MG63 (cell line): ENCODE results near the gene PIR. TPM values are rescaled to one million over a fixed set of nuclear protein-coding genes. Genes with fewer than 3 reads are reported as not detected.

Source experiments
- DNase-seq: peaks from one replicate; pipeline ENCODE4 v3.0.0-alpha.2; 2020
- H3K27me3 ChIP-seq: fragments of 250-450 bp; sonication (Bioruptor Pico); 2 replicates; pipeline ENCODE4 v1.5.1; 2020; ENCODE audit warnings: mild to moderate bottlenecking, moderate library complexity
- H3K36me3 ChIP-seq: fragments of 250-450 bp; sonication (Bioruptor Pico); 2 replicates; pipeline ENCODE4 v1.5.1; 2020; ENCODE audit warnings: mild to moderate bottlenecking, moderate library complexity
- H3K4me3 ChIP-seq: fragments of 250-450 bp; sonication (Bioruptor Pico); 2 replicates; pipeline ENCODE4 v1.5.1; 2020; ENCODE audit warnings: mild to moderate bottlenecking, moderate library complexity
- H3K9me3 ChIP-seq: fragments of 250-450 bp; sonication (Bioruptor Pico); 2 replicates; pipeline ENCODE4 v1.5.1; 2020; ENCODE audit warnings: mild to moderate bottlenecking, moderate library complexity
- total RNA-seq: library from RNA; depleted of rRNA; stranded (reverse); fragments of >200 nt; shearing (Covaris generic); gene quantifications from 2 replicates; pipeline ENCODE4 v1.2.3, GENCODE V29; 2014; ENCODE audit warnings: low replicate concordance

Gene PIR
- total RNA-seq, 1 experiment from 2014 or later = 39.5 TPM

GRCh38 chrX:15404401-15405096 is 88.6 kb downstream of the PIR start:
- Histone ChIP-seq H3K4me3 (no peak overlapping the region), H3K9me3 (no peaks in the 10 kb centered on the region), H3K36me3 (no peaks in the 10 kb centered on the region), H3K27me3 (no peaks in the 10 kb centered on the region)
- DNase-seq = no peak

- no peak for DNase-seq
- Histone ChIP-seq H3K9me3 (no peaks in the 10 kb centered on the region), H3K36me3 (no peaks in the 10 kb centered on the region), H3K27me3 (no peaks in the 10 kb centered on the region), H3K4me3 (no peak overlapping the region)
These were observed 91.8 kb downstream of the PIR start for GRCh38 chrX:15401378-15401777.

- H3K9me3 ChIP-seq = no peaks in the 10 kb centered on the region
- DNase-seq = no peak
- H3K36me3 ChIP-seq = no peaks in the 10 kb centered on the region
- H3K4me3 ChIP-seq = no peak overlapping the region
- no peaks in the 10 kb centered on the region for H3K27me3 ChIP-seq
These were observed 93.2 kb downstream of the PIR start for GRCh38 chrX:15399962-15400391.

- no peaks in the 10 kb centered on the region for H3K9me3 ChIP-seq
- no peak for DNase-seq
- H3K27me3 ChIP-seq = no peaks in the 10 kb centered on the region
- H3K4me3 ChIP-seq = no peak overlapping the region
- no peaks in the 10 kb centered on the region for H3K36me3 ChIP-seq
These were observed 94.3 kb downstream of the PIR start for GRCh38 chrX:15398874-15399273.

- no peaks in the 10 kb centered on the region for H3K27me3 ChIP-seq
- DNase-seq = no peak
- no peaks in the 10 kb centered on the region for H3K9me3 ChIP-seq
- no peaks in the 10 kb centered on the region for H3K36me3 ChIP-seq
- no peak overlapping the region for H3K4me3 ChIP-seq
These were observed 97.3 kb downstream of the PIR start for GRCh38 chrX:15395789-15396188.

- Histone ChIP-seq H3K4me3 (no peak overlapping the region), H3K27me3 (no peaks in the 10 kb centered on the region), H3K36me3 (no peaks in the 10 kb centered on the region), H3K9me3 (no peaks in the 10 kb centered on the region)
- DNase-seq = no peak
These were observed 101.3 kb downstream of the PIR start for GRCh38 chrX:15391850-15392249.

- Histone ChIP-seq H3K4me3 (no peak within 1 kb of the TSS), H3K9me3 (no peaks in the 10 kb centered on the region), H3K36me3 (no peaks in the 10 kb centered on the region), H3K27me3 (no peaks in the 10 kb centered on the region)
- DNase-seq = no peak
These were observed 108.8 kb downstream of the PIR start, which contains the start of gene VEGFD for GRCh38 chrX:15384304-15384703. TSS of gene VEGFD (minus strand) at chrX:15384413. CDS start at chrX:15383946, 467 bp downstream.

GRCh38 chrX:15382813-15383212 is 110.3 kb downstream of the PIR start:
- no peak overlapping the region for H3K4me3 ChIP-seq
- DNase-seq = no peak

GRCh38 chrX:15376956-15377355 is 116.2 kb downstream of the PIR start:
- Histone ChIP-seq H3K36me3 (no peaks in the 10 kb centered on the region), H3K4me3 (no peak overlapping the region), H3K9me3 (no peaks in the 10 kb centered on the region), H3K27me3 (no peaks in the 10 kb centered on the region)
- DNase-seq = no peak

More at GRCh38 chrX:15382813-15383212, 110.3 kb downstream of the PIR start:
- Histone ChIP-seq H3K27me3 (no peaks in the 10 kb centered on the region), H3K9me3 (no peaks in the 10 kb centered on the region), H3K36me3 (no peaks in the 10 kb centered on the region)

- no peak overlapping the region for H3K4me3 ChIP-seq
- no peaks in the 10 kb centered on the region for H3K36me3 ChIP-seq
- H3K27me3 ChIP-seq = no peaks in the 10 kb centered on the region
- no peak for DNase-seq
- no peaks in the 10 kb centered on the region for H3K9me3 ChIP-seq
These were observed 119.2 kb downstream of the PIR start for GRCh38 chrX:15373976-15374375.

- Histone ChIP-seq H3K36me3 (no peaks in the 10 kb centered on the region), H3K27me3 (no peaks in the 10 kb centered on the region), H3K4me3 (no peak overlapping the region), H3K9me3 (no peaks in the 10 kb centered on the region)
- no peak for DNase-seq
These were observed 126.4 kb downstream of the PIR start for GRCh38 chrX:15366506-15367352.

- no peaks in the 10 kb centered on the region for H3K27me3 ChIP-seq
- no peaks in the 10 kb centered on the region for H3K9me3 ChIP-seq
- H3K4me3 ChIP-seq = no peak overlapping the region
- H3K36me3 ChIP-seq = no peaks in the 10 kb centered on the region
- DNase-seq = no peak
These were observed 133.4 kb downstream of the PIR start for GRCh38 chrX:15359701-15360100.

GRCh38 chrX:15358533-15358932 is 134.6 kb downstream of the PIR start:
- Histone ChIP-seq H3K36me3 (no peaks in the 10 kb centered on the region), H3K27me3 (no peaks in the 10 kb centered on the region), H3K9me3 (no peaks in the 10 kb centered on the region), H3K4me3 (no peak overlapping the region)
- no peak for DNase-seq

- no peak for DNase-seq
- Histone ChIP-seq H3K36me3 (no peaks in the 10 kb centered on the region), H3K9me3 (no peaks in the 10 kb centered on the region), H3K4me3 (no peak overlapping the region), H3K27me3 (no peaks in the 10 kb centered on the region)
These were observed 136.7 kb downstream of the PIR start for GRCh38 chrX:15356444-15356843.

GRCh38 chrX:15350329-15350996 is 142.7 kb downstream of the PIR start:
- Histone ChIP-seq H3K9me3 (no peaks in the 10 kb centered on the region), H3K27me3 (no peaks in the 10 kb centered on the region), H3K4me3 (no peak overlapping the region), H3K36me3 (no peaks in the 10 kb centered on the region)
- no peak for DNase-seq

GRCh38 chrX:15349046-15349445 is 144.1 kb downstream of the PIR start:
- H3K36me3 ChIP-seq = no peaks in the 10 kb centered on the region
- no peaks in the 10 kb centered on the region for H3K9me3 ChIP-seq
- no peak for DNase-seq
- no peak overlapping the region for H3K4me3 ChIP-seq
- H3K27me3 ChIP-seq = no peaks in the 10 kb centered on the region

GRCh38 chrX:15345976-15346375 is 147.2 kb downstream of the PIR start:
- no peaks in the 10 kb centered on the region for H3K27me3 ChIP-seq
- H3K36me3 ChIP-seq = no peaks in the 10 kb centered on the region
- H3K4me3 ChIP-seq = no peak overlapping the region
- no peak for DNase-seq
- H3K9me3 ChIP-seq = no peaks in the 10 kb centered on the region
